Naive thymus-derived CD4-positive, alpha-beta T cell (primary cell): Measurements from ENCODE around the gene ELOA. TPM values are rescaled to one million over a fixed set of nuclear protein-coding genes. Genes with fewer than 3 reads are reported as not detected.
A peak's percentile ranks its signal among the peaks of the same experiment; 100 is the strongest.

Source experiments
- ATAC-seq: fragments of 150-1000 bp; cut with Tn5 transposase; 2 replicates; pipeline ENCODE4 v1.10.0; 2021; ENCODE audit warnings: mild to moderate bottlenecking, moderate library complexity
- CTCF ChIA-PET: fragments of 350-600 bp; sonication (Branson Sonifier 250); formaldehyde crosslinking; loops from one replicate; lab custom pipeline; 2021; ENCODE audit warnings: antibody characterized with exemption; lab: Charles Lee
- POLR2A ChIA-PET: fragments of 350-600 bp; sonication (Branson Sonifier 250); formaldehyde crosslinking; loops from one replicate; lab custom pipeline; 2021; ENCODE audit warnings: antibody characterized with exemption, inconsistent platforms; lab: Charles Lee
- DNase-seq, 9 donors: peaks; one replicate each; pipeline versions ENCODE4 v3.0.0 to v3.0.0-alpha.2; 2020 to 2022; ENCODE audit warnings: mixed read lengths in 1 of 9
- H3K27ac ChIP-seq: one replicate; pipeline ENCODE4 v1.7.0; 2013; ENCODE audit warnings: mild to moderate bottlenecking, low read depth, low read length, moderate library complexity
- H3K27me3 ChIP-seq, 2 donors: one replicate each; pipeline ENCODE4 v1.7.0; 2013; ENCODE audit warnings: low read length in 2 of 2, mild to moderate bottlenecking in 2 of 2, moderate library complexity in 2 of 2; ENCODE audit not compliant: control insufficient read depth in 2 of 2, insufficient read depth in 2 of 2
- H3K36me3 ChIP-seq, 3 experiments: 1 replicate in 2 of 3; 2 replicates in 1 of 3; pipeline ENCODE4 v1.7.0; 2013; ENCODE audit warnings: low read length in 3 of 3, mild to moderate bottlenecking in 3 of 3, moderate library complexity in 1 of 3; ENCODE audit not compliant: insufficient read depth in 3 of 3, control insufficient read depth in 2 of 3
- H3K4me1 ChIP-seq, 2 donors: one replicate each; pipeline ENCODE4 v1.7.0; 2013; ENCODE audit warnings: low read length in 2 of 2, mild to moderate bottlenecking in 2 of 2, moderate library complexity in 1 of 2; ENCODE audit not compliant: control insufficient read depth in 2 of 2, insufficient read depth in 2 of 2
- H3K4me3 ChIP-seq: 2 replicates; pipeline ENCODE4 v1.7.0; 2013; ENCODE audit warnings: mild to moderate bottlenecking, low read length
- H3K9me3 ChIP-seq, 3 experiments: 1 replicate in 2 of 3; 2 replicates in 1 of 3; pipeline ENCODE4 v1.7.0; 2013; ENCODE audit warnings: low read length in 3 of 3; ENCODE audit not compliant: control insufficient read depth in 2 of 3
- H3K27ac Mint-ChIP-seq, 9 donors: one replicate each; pipeline ENCODE4 v1.8.0; 2020 to 2022; ENCODE audit warnings: mixed read lengths in 9 of 9, mild to moderate bottlenecking in 8 of 9, moderate library complexity in 5 of 9, inconsistent platforms in 2 of 9
- H3K27me3 Mint-ChIP-seq, 5 donors: one replicate each; pipeline ENCODE4 v1.8.0; 2021 to 2022; ENCODE audit warnings: mixed read lengths in 5 of 5, mild to moderate bottlenecking in 1 of 5
- H3K36me3 Mint-ChIP-seq, 5 donors: one replicate each; pipeline ENCODE4 v1.8.0; 2020 to 2022; ENCODE audit warnings: mixed read lengths in 5 of 5, mild to moderate bottlenecking in 3 of 5, inconsistent platforms in 1 of 5
- H3K4me1 Mint-ChIP-seq, 7 donors: one replicate each; pipeline ENCODE4 v1.8.0; 2020 to 2022; ENCODE audit warnings: mixed read lengths in 7 of 7, mild to moderate bottlenecking in 3 of 7, inconsistent platforms in 1 of 7
- H3K4me3 Mint-ChIP-seq, 10 donors: one replicate each; pipeline ENCODE4 v1.8.0; 2020 to 2022; ENCODE audit warnings: mild to moderate bottlenecking in 10 of 10, mixed read lengths in 10 of 10, moderate library complexity in 6 of 10, inconsistent platforms in 2 of 10
- H3K9me3 Mint-ChIP-seq, 11 donors: one replicate each; pipeline ENCODE4 v1.8.0; 2020 to 2022; ENCODE audit warnings: mixed read lengths in 11 of 11, mild to moderate bottlenecking in 4 of 11, inconsistent platforms in 1 of 11, moderate library complexity in 1 of 11
- intact Hi-C, 2 donors: fragments of 100-400 bp; cut with micrococcal nuclease; formaldehyde crosslinking; loops; one replicate each; pipeline ENCODE4 v1.15.1; 2023
- polyA plus RNA-seq, 2 donors: library from polyadenylated mRNA; unstranded; fragments of 300-500 nt; fragmentation: Illumina TruSeq; gene quantifications; one replicate each; pipeline ENCODE4 v1.2.3, GENCODE V29; 2021
- total RNA-seq, 6 experiments: library from RNA in 5 of 6; stranded (reverse) in 5 of 6; gene quantifications; 1 replicate in 5 of 6; 2 replicates in 1 of 6; pipeline ENCODE4 v1.2.3 and lab custom pipeline; 2021 to 2026

Gene ELOA
- total and polyA plus RNA-seq, 7 experiments from 2014 or later: 20.3 to 36.1 (median 30.4) TPM

DNA sequence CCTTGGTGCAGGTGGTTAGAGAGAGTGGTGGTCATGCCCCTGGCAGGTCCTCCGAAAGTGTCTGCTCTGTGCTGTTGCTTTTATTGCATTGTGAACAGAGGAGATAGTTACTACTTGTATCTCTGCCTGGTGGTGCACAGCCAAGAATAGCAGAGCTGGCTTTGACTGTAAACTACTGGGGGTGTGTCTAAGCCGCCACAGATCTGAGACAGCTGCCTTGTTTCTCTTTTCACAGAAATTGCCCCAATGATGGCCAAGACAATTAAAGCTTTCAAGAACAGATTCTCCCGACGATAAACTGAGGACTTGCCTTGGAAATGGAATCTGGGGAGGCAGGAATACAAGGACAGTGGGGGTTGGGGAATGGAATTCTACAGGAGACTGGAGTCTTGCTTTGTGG, 16.0 kb downstream of the ELOA start:
- ATAC-seq (no peak), DNase-seq (no peak)
- peaks cover 10 to 42% (median 14%) of the 10 kb centered on the region in 5 donors for H3K36me3 Mint-ChIP-seq
- Histone ChIP-seq H3K27me3 (no peaks in the 10 kb centered on the region), H3K4me3 (no peak overlapping the region), H3K36me3 (peaks cover 36 to 90% (median 44%) of the 10 kb centered on the region in 3 experiments), H3K4me1 (no peaks in the 10 kb centered on the region), H3K27ac (no peak overlapping the region), H3K9me3 (no peaks in the 10 kb centered on the region)
- no peak overlapping the region for H3K4me3 Mint-ChIP-seq
- peaks cover 0 to 10% (median 4%) of the 10 kb centered on the region in 7 donors for H3K4me1 Mint-ChIP-seq
- H3K27me3 Mint-ChIP-seq: no peaks in the 10 kb centered on the region
- ChIA-PET CTCF (no interaction called here), POLR2A (no interaction called here)
- peak overlapping the region in 2 of 9 donors; percentile 14 to 41 for H3K27ac Mint-ChIP-seq
- intact Hi-C loops: no loop called here
- H3K9me3 Mint-ChIP-seq: no peaks in the 10 kb centered on the region

DNA sequence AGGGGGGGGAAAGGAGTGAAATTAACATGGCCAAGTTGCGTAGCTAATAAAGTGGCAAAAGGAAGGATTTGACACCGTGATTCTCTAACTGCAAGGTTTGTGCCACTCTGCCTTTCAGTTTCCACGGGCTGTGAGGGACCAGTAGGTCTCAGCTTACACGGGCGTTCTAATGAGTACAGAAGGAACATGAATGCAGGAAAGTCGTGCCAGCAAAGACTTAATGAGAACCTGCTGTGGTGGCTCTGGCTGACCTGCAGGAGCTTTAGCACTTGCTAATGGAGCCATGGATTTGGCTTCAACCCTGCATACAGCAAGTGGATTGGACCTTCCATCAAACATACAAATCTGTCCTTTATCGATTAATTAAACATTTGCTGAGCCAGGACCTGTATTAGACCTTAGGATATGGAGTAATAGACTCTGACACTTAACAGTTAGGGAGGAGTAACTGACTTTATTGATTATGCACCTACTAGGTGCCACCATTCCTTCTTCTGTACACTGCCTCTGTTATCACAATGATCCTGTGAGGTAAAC, 19.8 kb downstream of the ELOA start:
- H3K36me3 Mint-ChIP-seq: peaks cover 4 to 25% (median 12%) of the 10 kb centered on the region in 5 donors
- Histone ChIP-seq H3K9me3 (no peaks in the 10 kb centered on the region), H3K36me3 (peaks cover 9 to 65% (median 10%) of the 10 kb centered on the region in 3 experiments), H3K4me3 (no peak overlapping the region), H3K27me3 (no peaks in the 10 kb centered on the region), H3K27ac (no peak overlapping the region), H3K4me1 (no peaks in the 10 kb centered on the region)
- POLR2A ChIA-PET: no interaction called here
- CTCF ChIA-PET: interaction anchor here (0.7 to 2.2 kb wide), 2 partner anchors 8 to 424 kb away, joined by 3 to 10 read pairs; partner anchors contain the start of gene IFNLR1
- H3K4me1 Mint-ChIP-seq: peaks cover 0 to 10% (median 0%) of the 10 kb centered on the region in 7 donors
- no peak overlapping the region for H3K4me3 Mint-ChIP-seq
- no peaks in the 10 kb centered on the region for H3K27me3 Mint-ChIP-seq
- DNase-seq: no peak
- peak overlapping the region in 1 of 9 donors; percentile 17 for H3K27ac Mint-ChIP-seq
- intact Hi-C loops: no loop called here
- ATAC-seq: no peak
- no peaks in the 10 kb centered on the region for H3K9me3 Mint-ChIP-seq

- CTCF ChIA-PET: interaction anchor here (1.0 kb wide), 1 partner anchor 148 kb away, joined by 3 read pairs; no protein-coding TSS in a partner anchor
- H3K4me3 Mint-ChIP-seq: no peak overlapping the region
- intact Hi-C loops: no loop called here
- peaks cover 0 to 12% (median 7%) of the 10 kb centered on the region in 7 donors for H3K4me1 Mint-ChIP-seq
- H3K27ac Mint-ChIP-seq: no peak overlapping the region
- Histone ChIP-seq H3K27ac (no peak overlapping the region), H3K36me3 (peaks cover 0 to 22% (median 0%) of the 10 kb centered on the region in 3 experiments), H3K4me3 (no peak overlapping the region), H3K27me3 (no peaks in the 10 kb centered on the region), H3K9me3 (no peaks in the 10 kb centered on the region), H3K4me1 (peaks cover 0 to 4% of the 10 kb centered on the region in 2 donors)
- H3K36me3 Mint-ChIP-seq: peaks cover 0 to 4% (median 0%) of the 10 kb centered on the region in 5 donors
- DNase-seq: no peak
- no peaks in the 10 kb centered on the region for H3K9me3 Mint-ChIP-seq
- POLR2A ChIA-PET: interaction anchor here (0.7 to 0.8 kb wide), 2 partner anchors 54 to 76 kb away, joined by 3 to 4 read pairs; no protein-coding TSS in a partner anchor
- H3K27me3 Mint-ChIP-seq: no peaks in the 10 kb centered on the region
- no peak for ATAC-seq
These were observed 25.5 kb downstream of the ELOA start for GRCh38 chr1:23768733-23769132.

GRCh38 chr1:23772049-23772853, 29.0 kb downstream of the ELOA start:
- peak overlapping the region in 4 of 9 donors; percentile 4 to 53 (median 23) for H3K27ac Mint-ChIP-seq
- peak; percentile 85 for ATAC-seq
- Histone ChIP-seq H3K36me3 (peaks cover 0 to 12% (median 0%) of the 10 kb centered on the region in 3 experiments), H3K27me3 (no peaks in the 10 kb centered on the region), H3K4me3 (no peak overlapping the region), H3K27ac (no peak overlapping the region), H3K4me1 (peaks cover 5 to 7% of the 10 kb centered on the region in 2 donors), H3K9me3 (no peaks in the 10 kb centered on the region)
- peak overlapping the region in 1 of 10 donors; percentile 17 for H3K4me3 Mint-ChIP-seq
- CTCF ChIA-PET: interaction anchor here (0.6 to 3.0 kb wide), 14 partner anchors 9 to 1485 kb away, joined by 3 to 47 read pairs (median 4); partner anchors contain the start of gene GALE
- no peaks in the 10 kb centered on the region for H3K27me3 Mint-ChIP-seq
- no peaks in the 10 kb centered on the region for H3K9me3 Mint-ChIP-seq
- intact Hi-C loops: loop anchor here (1.0 kb wide), 4 partner anchors 37 to 144 kb away; partner anchors contain the start of gene FUCA1 (in 2 of the 2)
- peak; percentile 52 to 84 (median 78) for DNase-seq
- POLR2A ChIA-PET: interaction anchor here (0.6 to 1.6 kb wide), 6 partner anchors 7 to 1444 kb away, joined by 3 to 6 read pairs (median 4); partner anchors contain the start of gene LYPLA2
- H3K36me3 Mint-ChIP-seq: peaks cover 0 to 3% (median 0%) of the 10 kb centered on the region in 5 donors
- peaks cover 2 to 38% (median 29%) of the 10 kb centered on the region in 7 donors for H3K4me1 Mint-ChIP-seq

GRCh38 chr1:23772854-23773242, 29.6 kb downstream of the ELOA start:
- H3K9me3 ChIP-seq: no peaks in the 10 kb centered on the region
- DNase-seq (no peak), ATAC-seq (no peak)
- Mint-ChIP-seq H3K4me1 (peaks cover 2 to 42% (median 33%) of the 10 kb centered on the region in 7 donors), H3K27me3 (no peaks in the 10 kb centered on the region), H3K27ac (peak overlapping the region in 2 of 9 donors; percentile 4 to 53), H3K9me3 (no peaks in the 10 kb centered on the region), H3K4me3 (no peak overlapping the region), H3K36me3 (peaks cover 0 to 3% (median 0%) of the 10 kb centered on the region in 5 donors)
- H3K27ac ChIP-seq: no peak overlapping the region
- peaks cover 9 to 10% of the 10 kb centered on the region in 2 donors for H3K4me1 ChIP-seq
- H3K4me3 ChIP-seq: no peak overlapping the region
- no peaks in the 10 kb centered on the region for H3K27me3 ChIP-seq
- POLR2A ChIA-PET: no interaction called here
- CTCF ChIA-PET: no interaction called here
- intact Hi-C loops: loop anchor here (1.0 kb wide), 4 partner anchors 36 to 143 kb away; partner anchors contain the start of gene FUCA1 (in 2 of the 2)
- peaks cover 0 to 9% (median 0%) of the 10 kb centered on the region in 3 experiments for H3K36me3 ChIP-seq

DNA sequence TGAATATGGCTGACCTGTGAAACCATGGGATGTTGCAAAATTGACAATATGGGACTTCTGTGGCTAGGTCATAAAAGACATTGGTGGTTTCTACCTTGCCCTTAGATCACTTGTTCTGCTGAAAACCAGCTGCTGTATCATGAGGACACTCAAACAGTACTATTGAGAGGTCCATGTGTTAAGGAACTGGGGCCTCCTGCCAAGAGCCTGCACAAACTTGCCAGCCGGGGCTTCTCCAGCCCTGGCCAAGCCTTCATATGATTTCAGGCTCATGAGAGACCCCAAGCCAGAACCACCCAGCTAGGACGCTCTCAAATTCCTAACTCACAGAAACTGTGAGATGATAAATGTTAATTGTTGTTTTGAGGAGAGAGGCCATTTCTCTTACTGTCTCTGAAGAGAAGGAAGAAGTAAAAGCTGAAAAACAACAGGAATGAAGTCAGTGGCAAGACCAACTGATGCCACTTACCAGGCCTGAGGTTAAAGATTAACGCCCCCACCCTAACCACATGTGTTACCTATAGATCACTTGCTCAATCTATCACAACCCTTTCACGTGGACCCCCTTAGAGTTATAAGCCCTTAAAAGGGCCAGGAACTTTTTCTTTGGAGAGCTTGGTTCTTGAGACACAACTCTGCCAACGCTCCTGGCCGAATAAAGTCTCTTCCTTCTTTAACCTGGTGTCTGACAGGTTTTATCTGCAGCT, 31.1 kb downstream of the ELOA start:
- H3K9me3 Mint-ChIP-seq: no peaks in the 10 kb centered on the region
- peak overlapping the region in 1 of 10 donors; percentile 51 for H3K4me3 Mint-ChIP-seq
- no peaks in the 10 kb centered on the region for H3K27me3 ChIP-seq
- H3K27ac Mint-ChIP-seq: peak overlapping the region in 4 of 9 donors; percentile 8 to 81 (median 54)
- no peak overlapping the region for H3K27ac ChIP-seq
- peaks cover 15% of the 10 kb centered on the region in 2 donors for H3K4me1 ChIP-seq
- peaks cover 0 to 2% (median 0%) of the 10 kb centered on the region in 5 donors for H3K36me3 Mint-ChIP-seq
- H3K36me3 ChIP-seq: no peaks in the 10 kb centered on the region
- intact Hi-C loops: no loop called here
- ChIA-PET CTCF (interaction anchor here (1.1 to 1.5 kb wide), 2 partner anchors 136 to 142 kb away, joined by 3 to 8 read pairs; no protein-coding TSS in a partner anchor), POLR2A (interaction anchor here (0.5 kb wide), 1 partner anchor 49 kb away, joined by 5 read pairs; no protein-coding TSS in a partner anchor)
- peaks cover 7 to 54% (median 39%) of the 10 kb centered on the region in 7 donors for H3K4me1 Mint-ChIP-seq
- H3K27me3 Mint-ChIP-seq: no peaks in the 10 kb centered on the region
- no peak for DNase-seq
- no peak for ATAC-seq
- no peak overlapping the region for H3K4me3 ChIP-seq
- no peaks in the 10 kb centered on the region for H3K9me3 ChIP-seq
